GM06990 (cell line): Measurements from ENCODE around the gene ACMSD.

Experiments used
- DNase-seq: peaks from one replicate; pipeline ENCODE4 v3.0.0-alpha.2; 2011; ENCODE audit not compliant: insufficient read length; ENCODE audit errors: extremely low read depth
- H3K27me3 ChIP-seq: replicated peaks from 2 replicates; pipeline ENCODE4 v1.6.0; 2011; ENCODE audit warnings: low read length; ENCODE audit not compliant: control insufficient read depth, insufficient read depth
- H3K36me3 ChIP-seq: 2 replicates; pipeline ENCODE4 v1.5.1; 2011; ENCODE audit warnings: low read length; ENCODE audit not compliant: control insufficient read depth, insufficient read depth
- H3K4me3 ChIP-seq: replicated peaks from 2 replicates; pipeline ENCODE4 v1.5.1; 2011; ENCODE audit warnings: low read depth, mild to moderate bottlenecking, control low read depth, low read length
- TF ChIP-seq, protein P1 (sequence below): IDR thresholded peaks from 2 replicates; pipeline ENCODE4 v1.5.1; 2011; ENCODE audit warnings: low read length, control low read depth, mild to moderate bottlenecking, inconsistent platforms; ENCODE audit not compliant: insufficient read depth, poor library complexity, severe bottlenecking

ACMSD gene

DNA sequence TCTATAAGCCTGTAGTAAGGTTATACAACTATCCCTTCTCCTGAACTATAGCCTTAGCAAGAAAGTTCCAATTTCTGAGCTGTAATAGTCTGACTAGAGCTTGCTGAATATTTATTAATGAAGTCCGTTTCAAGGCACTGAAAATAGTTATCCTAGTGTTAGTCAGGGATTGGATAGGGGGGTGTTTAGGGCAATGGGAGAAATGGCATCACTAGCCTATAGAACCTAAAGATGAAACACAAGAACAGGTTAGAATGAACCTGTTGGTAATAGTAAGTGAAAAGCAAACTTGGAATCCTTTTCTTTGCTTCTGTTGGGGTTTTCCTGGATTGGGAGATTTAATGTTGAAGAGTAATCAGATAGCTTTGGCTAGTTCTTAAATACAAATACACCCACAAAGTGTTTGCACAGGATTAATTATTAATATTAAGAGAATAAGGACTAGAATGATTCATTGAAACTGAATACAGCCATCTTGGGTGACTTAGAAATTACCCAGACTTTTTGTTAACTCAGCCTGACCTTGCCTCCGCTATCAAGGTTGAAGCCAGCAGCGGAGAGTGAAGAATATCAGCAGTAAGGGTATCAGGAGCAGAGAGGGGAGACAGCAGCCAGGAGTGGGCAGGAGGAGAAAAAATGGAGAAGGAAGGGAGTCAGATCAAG lies 94.6 kb downstream of the ACMSD start:
- Histone ChIP-seq H3K4me3 (no peak overlapping the region), H3K27me3 (no peaks in the 10 kb centered on the region), H3K36me3 (no peaks in the 10 kb centered on the region; the same call in 1 of the 2 replicates)
- TF ChIP-seq, protein P1, sequence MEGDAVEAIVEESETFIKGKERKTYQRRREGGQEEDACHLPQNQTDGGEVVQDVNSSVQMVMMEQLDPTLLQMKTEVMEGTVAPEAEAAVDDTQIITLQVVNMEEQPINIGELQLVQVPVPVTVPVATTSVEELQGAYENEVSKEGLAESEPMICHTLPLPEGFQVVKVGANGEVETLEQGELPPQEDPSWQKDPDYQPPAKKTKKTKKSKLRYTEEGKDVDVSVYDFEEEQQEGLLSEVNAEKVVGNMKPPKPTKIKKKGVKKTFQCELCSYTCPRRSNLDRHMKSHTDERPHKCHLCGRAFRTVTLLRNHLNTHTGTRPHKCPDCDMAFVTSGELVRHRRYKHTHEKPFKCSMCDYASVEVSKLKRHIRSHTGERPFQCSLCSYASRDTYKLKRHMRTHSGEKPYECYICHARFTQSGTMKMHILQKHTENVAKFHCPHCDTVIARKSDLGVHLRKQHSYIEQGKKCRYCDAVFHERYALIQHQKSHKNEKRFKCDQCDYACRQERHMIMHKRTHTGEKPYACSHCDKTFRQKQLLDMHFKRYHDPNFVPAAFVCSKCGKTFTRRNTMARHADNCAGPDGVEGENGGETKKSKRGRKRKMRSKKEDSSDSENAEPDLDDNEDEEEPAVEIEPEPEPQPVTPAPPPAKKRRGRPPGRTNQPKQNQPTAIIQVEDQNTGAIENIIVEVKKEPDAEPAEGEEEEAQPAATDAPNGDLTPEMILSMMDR, result no peak
- no peak for DNase-seq

DNA sequence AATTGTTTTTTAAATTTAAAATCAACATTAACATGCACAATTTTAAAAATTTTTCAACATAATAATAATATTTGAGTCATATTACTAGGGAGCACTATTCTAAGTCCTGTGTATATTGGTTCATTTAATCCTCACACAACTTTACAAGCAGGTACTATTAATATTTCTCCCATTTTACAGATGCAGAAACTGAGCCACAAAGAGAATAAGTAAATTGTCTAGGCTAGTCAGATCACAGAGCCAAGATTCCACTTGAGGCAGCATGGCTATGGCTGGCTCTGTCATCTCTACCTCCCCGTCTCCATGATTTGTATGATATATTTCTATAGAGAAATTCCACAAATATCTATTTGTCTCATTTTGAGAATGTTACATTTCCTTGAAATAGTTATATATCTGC lies 95.3 kb downstream of the ACMSD start:
- TF ChIP-seq, protein P1, result no peak
- DNase-seq, result no peak
- H3K36me3 ChIP-seq, result peaks cover 1% of the 10 kb centered on the region; the same call in 1 of the 2 replicates

DNA sequence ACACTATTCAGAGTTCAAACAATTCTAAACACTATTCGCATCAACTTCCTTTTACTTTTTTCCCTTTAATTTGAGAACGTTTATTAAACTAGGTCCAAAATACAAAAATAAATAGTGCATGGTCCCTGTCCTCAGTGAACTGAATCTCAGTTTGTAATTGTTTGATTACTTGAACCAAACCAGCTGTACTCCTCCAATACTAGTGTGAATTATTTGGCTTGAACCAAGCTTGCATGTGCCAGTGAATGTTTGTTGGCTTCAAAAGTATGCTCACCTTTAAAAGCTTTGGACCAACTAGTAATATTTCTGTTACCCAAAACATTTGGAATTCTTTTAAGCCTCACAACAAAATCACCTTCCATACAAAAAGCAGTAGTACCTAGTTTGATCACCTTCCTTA lies 95.7 kb downstream of the ACMSD start:
- DNase-seq, result no peak
- H3K4me3 ChIP-seq, result no peak overlapping the region
- peaks cover 1% of the 10 kb centered on the region; the same call in 1 of the 2 replicates for H3K36me3 ChIP-seq
- no peaks in the 10 kb centered on the region for H3K27me3 ChIP-seq
- TF ChIP-seq, protein P1, result no peak

More for the DNA sequence above, 95.3 kb downstream of the ACMSD start:
- no peaks in the 10 kb centered on the region for H3K27me3 ChIP-seq
- no peak overlapping the region for H3K4me3 ChIP-seq

- TF ChIP-seq, protein P1, result no peak
- Histone ChIP-seq H3K4me3 (no peak overlapping the region), H3K27me3 (no peaks in the 10 kb centered on the region), H3K36me3 (peaks cover 1% of the 10 kb centered on the region; the same call in 1 of the 2 replicates)
- DNase-seq, result no peak
These were observed 96.2 kb downstream of the ACMSD start for GRCh38 chr2:134934641-134935040.

GRCh38 chr2:134936691-134937090 lies 98.3 kb downstream of the ACMSD start:
- no peak for DNase-seq
- Histone ChIP-seq H3K4me3 (no peak overlapping the region), H3K27me3 (no peaks in the 10 kb centered on the region), H3K36me3 (peaks cover 3% of the 10 kb centered on the region)
- TF ChIP-seq, protein P1, result no peak
